Measurements from ENCODE around the gene FANK1.
"Not testable (repeated sequence)": the region's sequence is repeated elsewhere in the genome, so short reads cannot be mapped to it uniquely, and the experiment has no call there.

Gene FANK1, protein sequence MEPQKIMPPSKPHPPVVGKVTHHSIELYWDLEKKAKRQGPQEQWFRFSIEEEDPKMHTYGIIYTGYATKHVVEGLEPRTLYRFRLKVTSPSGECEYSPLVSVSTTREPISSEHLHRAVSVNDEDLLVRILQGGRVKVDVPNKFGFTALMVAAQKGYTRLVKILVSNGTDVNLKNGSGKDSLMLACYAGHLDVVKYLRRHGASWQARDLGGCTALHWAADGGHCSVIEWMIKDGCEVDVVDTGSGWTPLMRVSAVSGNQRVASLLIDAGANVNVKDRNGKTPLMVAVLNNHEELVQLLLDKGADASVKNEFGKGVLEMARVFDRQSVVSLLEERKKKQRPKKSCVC

DNA sequence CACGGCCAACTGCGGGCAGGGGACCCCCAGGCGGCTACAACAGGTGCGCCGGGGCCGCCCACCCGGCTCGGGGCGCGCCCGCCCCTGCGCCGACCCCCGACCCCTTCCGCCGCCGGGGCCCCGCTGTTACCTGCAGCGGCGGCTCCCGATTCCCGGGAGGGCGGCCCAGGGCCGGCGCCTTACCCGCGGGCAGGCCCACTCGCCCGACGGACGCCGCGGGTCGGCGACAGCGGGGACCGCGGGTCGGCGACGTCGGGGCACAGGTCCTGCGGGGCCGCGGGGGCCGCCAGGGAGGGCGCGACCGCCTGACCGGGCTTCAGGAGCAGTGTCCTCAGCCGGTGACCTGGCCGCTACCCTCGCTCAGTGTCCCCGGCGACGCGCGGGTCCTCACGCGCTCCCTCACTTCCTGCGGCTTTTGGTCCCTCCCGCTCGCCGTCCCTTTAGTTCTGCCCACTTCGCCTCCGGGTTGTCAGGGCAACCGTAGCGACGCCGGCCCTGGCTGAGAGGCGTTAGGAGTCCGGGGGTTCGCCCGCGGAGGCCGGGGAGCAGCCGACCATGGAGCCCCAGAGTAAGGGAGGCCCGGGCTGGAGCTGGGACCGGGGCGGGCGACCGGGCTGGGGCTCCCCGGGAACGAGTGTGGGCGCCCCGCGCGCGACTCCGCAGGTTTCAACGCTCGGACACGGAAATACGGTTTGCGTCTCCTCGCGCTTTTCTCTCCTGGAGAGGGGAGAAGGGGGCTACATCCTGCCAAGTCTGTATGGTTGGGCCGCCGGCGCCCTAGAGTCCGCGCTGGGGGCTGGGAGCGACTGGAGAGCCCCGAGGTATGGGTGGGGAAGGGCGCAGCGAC is at the start of gene FANK1:
Gene FANK1, plus strand, starts transcription at position 477 of the 847 bp plus-strand sequence. Its CDS starts 79 bp downstream, at position 556.
- not testable (repeated sequence) for FAIRE-seq

DNA sequence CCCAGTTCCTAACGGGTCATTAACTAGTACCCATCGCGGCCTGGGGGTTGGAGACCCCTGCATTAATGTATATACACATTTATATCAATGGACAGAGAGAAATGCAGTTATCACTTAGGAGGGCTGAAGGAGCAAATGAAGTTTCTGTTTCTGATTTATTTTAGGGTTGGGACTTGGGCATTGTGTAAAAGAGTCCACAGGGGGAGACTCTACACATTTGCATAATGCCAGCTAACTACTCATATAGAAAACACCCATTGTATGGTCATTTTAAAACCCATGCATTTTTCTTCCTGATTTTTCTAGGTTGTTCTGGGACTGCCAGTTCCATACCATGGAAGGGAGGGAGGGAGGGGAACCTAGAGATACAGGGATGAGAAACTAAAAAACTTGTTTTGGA is 49.5 kb upstream of the FANK1 start:
- FAIRE-seq, result no peak

DNA sequence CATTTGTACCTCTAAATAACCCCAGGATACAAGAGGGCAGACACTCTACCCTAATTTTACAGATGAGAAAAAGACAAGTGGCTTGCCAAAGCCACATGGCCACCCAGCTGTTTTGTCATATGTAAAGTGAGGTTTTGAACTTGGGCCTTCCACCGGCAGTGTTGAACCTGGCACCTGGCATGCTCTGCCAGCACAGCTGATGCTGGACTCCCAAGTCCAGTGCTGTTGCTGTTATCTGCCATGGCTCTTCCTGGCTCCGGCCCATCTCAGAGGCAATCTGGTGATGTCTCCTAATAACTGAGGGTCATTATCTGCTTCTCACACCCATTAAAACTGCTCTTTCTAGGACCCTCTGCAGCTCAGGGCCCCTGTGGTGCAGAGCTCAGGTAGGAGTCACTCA is 48.0 kb upstream of the FANK1 start:
- no peak for FAIRE-seq

DNA sequence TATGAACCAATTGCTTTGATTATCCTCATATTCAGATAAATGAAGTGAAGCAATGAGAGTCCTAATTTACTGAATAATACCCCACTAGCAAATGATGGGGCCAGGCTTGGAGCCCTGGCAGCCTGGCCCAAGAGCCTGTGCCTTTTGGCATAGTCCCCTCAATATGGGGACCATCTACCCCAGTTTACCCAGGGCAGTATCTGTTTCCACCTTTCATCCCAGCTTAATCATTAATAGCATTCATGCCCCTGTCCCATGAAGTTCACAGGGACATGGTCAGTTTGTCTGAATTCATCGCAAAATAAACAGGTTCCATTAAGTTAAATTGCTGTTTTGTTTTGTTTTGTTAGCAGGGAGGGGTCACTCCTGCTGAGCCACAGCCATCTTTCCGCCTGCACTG is 47.5 kb upstream of the FANK1 start:
- no peak for FAIRE-seq

DNA sequence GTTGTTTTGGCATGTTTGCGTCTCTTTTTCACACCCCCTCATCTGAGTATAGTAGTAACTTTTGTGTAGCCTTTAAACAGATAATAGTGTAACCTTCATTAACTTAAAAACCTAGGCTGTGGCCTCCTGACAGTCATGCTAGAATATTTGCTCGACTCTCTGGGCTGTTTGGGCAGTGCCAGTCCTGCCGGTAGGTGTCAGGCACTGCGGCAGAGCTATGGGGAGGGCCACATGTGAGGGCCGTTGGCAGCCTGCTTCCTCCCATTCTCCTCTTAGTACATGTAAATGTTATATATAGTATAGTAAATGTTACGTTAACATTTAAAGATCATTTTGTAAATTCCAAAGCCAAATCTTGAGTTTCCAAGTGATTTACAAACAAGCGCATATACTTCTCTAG is 46.9 kb upstream of the FANK1 start:
- no peak for FAIRE-seq

DNA sequence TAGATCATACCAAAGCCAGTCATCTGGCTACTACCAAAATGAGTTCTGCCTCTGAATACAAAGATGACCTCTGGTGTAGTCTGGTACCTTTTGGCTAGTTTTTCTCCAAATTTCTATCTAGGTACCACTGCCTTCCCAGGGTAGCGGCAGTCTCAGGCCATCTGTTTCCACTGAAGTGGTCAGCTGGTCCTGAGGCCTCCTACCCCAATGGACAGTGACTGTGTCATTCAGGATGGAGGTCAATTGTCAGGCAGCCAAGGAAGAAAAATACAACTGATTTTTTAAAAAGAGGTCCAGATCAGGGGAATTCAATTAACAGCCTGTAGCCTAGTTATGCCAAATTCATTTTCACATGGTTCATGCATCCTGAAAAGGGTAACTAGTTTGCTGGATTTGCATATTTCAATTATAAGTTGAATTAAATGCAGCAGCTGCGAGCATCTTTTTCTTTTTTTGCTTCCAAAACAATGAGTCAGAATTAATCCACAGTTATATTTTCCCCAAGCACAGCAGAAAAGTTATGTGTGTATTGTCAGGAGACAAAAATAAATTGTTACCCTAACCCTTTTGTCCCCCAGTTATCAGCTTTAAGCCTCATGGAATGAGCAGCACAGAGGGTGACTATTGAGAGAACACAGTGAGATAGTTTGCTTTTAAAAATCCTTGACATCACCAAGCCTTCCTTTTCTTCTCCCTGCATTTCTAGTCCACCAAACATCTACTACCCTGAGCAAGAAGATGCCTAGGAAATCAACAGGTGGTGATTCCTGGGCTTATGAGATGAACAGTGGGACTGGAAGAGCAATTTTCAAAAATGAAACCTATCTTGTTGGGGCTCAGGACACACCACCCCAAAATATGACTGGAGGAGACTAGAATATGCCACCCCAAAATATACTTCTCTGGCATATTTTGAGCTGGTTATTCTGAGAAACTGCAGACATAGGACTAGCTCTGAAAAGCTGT is 45.3 kb upstream of the FANK1 start:
- FAIRE-seq, result no peak

DNA sequence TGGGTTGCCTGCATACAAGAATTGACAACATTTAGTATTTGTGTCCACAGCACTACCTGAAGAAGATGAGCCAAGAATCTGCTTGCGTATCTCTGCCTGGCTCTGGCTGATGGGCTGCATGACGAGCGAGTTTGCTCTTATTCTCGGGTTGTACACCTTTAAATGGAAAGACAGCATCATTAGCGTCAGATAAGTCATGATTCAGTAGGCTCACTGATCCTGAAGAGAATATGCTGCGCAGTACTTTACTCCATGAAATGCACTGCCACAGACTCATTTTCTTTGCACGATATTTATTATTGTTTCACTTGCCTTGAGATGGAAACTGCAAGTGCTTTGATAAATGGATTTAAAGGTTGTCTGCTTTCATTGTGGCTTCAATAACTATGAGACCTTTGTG is 43.9 kb upstream of the FANK1 start:
- FAIRE-seq, result no peak

DNA sequence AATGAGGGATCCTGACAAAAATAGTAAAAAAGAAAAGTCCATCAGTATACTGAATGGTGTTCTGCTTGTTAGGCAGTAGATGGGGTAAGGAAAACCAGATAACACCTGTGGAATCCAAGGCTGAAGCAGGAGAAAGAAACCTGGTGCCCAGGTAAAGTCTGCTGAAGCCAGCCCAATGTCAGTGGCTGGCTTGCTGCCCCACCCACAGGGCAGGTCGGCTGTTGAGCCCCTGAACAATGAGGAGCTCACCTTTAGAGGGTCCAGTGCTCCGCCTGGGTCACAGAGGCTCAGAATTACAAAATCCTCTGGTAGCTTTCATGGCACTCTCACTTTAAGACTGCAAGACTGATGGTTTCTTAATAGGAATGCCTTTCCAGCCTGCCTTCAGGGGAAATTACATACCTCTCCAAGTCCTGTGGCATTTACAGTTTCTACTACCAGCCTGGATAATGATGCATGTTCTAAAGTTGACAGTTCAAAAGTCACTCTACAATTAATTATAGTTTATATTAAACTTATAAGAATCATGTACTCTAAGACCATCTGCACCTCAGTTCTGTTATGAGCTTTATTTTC is 39.1 kb upstream of the FANK1 start:
- FAIRE-seq, result no peak

DNA sequence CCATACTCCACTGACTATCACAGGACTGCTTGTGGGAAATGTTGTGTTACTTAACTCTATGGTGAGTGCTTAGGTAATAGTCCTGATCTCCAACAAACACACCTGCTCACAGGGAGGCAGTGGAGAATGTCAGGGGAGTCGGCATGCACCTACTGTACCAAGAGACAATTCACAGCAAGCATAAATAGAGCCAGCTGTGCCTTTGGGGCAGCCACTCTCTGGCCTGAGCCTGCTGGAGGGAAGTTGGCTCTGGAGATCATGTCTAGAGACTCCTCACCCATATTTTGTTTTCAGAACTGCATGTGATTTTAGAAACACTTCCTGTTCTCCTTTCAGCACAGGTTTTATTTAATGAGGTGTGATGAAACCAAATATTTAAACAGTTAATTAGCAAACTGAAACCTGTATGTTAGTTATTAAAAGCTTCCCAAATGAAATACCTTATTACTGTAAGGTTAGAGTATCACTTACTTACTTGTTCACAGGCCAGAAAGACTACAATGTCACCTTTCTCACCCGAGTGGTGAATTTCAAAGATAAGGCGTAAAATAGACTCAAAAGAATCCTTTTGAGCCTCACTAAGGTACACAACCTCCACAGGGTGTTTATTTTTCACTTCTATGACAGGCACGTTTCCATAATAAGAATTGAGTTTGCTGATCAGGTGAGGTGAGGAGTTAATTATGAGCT is 37.1 kb upstream of the FANK1 start:
- FAIRE-seq, result no peak

DNA sequence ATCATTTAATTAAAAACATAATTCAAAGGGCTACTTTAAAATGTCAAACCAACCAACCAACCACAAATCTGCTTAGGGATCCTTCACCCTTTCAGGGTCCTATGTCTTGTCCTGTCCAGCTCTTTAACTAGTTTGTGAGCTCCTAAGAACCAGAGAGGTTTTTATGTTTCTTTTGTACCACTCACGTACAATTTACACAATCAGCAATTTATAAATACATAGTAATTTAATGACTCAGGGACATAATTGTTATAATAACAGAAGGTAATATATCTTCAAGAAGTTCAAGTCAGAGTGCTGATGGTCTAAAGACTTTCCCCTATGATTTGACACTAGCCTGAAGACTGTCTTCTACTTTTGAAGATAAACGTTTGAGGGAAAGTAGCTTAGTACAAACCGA is 31.2 kb upstream of the FANK1 start:
- FAIRE-seq, result no peak

DNA sequence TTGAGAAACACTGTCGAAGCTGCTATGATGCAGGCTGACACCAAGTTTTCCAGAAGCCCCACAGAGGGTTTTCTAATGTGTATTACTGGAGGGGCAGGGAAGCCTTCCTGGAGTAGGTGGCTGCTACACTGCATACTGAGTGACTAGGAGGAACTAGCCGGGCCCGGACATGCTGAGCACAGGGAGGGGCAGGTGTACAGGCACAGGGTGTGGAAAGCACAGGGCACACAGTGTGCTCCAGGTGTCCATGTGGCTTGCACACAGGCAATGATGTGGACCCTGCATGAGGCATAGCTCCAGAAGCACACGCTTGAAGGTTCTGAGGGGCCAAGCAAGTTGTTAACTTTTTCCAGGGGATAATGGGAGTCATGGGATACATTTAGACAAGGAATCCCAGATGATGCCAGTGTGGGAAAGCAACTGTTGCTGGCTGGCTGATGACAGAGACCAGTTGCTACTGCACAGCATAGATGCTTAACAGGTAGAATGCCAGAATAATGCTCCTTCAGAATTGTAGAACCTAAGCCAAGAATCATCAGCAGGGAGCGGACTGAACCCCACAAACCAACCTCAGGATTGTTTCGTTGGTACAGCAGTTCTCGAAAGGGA is 29.8 kb upstream of the FANK1 start:
- FAIRE-seq, result no peak

DNA sequence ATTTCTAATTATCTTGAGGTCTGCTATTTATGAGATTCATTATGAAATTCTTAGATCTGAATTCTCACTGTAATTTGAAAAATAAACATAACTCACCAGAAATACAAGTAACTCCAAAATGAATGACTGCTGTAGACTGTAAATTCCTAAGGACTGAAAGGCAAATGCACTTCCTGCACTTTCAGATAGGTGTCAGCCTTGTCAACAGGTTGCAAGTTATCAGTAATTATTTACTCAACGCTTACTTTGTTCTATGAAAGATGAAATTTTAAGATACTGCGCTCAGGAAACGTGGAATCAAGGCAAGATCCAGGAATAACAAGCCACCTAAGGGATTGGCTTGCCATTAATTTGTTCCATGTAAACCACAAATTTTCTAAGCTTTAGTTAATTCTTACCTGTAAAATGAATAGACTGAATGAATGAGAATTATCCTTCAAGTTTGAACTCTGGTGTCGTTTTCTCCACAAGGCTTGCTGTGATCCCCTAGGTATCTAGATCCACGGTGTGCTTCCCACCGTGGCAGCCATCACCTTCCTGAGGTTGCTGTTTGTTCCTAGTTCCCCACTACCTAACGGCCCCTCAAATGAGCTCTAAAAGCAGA is 27.9 kb upstream of the FANK1 start:
- peak; percentile 78 for FAIRE-seq

DNA sequence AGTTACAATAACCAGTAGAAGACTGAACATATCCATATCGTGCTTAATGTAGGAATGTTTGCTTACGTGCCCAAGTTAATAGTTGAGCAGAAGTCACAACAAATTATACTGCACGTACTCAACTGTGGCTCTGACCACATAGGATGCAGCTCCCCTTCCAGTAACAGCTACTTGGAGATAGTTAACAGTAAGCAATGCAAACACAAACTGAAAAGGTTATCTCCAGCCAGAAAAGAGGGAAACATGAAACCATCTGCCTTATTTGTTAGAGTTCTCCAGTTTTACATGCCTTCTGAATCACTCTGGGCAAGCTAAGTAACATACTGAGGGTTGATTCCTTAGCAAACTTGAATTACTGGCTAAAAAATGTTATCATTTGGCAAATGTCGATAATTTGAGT is 25.0 kb upstream of the FANK1 start:
- FAIRE-seq, result no peak

DNA sequence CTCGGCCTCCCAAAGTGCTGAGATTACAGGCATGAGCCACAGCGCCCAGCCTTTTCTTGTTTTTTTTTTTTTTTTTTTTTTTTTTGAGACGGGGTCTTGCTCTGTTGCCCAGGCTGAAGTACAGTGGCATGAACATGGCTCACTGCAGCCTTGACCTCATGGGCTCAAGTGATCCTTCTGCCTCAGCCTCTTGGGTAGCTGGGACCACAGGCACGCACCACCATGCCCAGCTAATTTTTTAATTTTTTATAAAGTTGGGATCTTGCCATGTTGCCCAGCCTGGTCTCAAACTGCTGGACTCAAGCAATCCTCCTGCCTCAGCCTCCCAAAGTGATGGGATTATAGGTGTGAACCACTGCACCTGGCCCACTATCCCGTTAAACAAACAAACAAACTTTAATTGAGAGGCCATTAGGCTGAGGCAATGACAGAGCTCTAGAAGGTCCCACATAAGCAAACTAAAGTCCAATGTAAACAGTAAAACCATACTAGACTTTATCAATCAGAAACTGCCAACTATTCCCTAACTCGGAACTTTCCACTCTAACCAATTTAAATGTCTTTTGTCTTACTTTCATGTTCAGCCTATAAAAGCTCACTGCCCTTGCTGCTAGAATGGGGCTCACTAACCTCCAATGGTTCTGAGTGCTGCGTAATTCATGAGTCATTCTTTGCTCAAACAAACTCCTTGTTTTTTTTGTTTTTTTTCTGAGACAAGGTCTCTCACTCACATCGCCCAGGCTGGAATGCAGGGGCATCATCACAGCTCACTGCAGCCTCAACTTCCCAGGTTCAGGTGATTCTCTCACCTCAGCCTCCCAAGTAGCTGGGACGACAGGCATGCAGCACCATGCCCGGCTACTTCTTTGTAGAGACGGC is 17.2 kb upstream of the FANK1 start:
- FAIRE-seq, result no peak

DNA sequence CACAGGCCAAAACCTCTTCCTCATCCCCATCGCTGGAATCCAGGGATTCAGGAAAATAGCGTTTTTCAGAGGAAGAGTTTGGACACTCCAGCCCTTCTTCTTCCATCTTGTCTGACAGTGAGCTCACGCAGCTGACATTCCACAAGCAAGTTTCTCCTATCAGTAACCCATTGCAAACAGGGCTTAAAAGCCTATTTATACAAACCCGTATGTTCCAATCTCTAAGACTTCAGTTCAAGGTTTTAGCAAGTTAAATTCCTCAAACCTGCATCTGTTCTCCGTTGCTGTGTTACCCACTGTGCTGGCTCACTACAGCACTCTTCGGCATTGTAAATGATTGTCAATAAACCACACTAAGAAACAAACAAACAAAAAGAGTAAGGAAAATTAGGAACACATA is 15.6 kb upstream of the FANK1 start:
- FAIRE-seq, result no peak

DNA sequence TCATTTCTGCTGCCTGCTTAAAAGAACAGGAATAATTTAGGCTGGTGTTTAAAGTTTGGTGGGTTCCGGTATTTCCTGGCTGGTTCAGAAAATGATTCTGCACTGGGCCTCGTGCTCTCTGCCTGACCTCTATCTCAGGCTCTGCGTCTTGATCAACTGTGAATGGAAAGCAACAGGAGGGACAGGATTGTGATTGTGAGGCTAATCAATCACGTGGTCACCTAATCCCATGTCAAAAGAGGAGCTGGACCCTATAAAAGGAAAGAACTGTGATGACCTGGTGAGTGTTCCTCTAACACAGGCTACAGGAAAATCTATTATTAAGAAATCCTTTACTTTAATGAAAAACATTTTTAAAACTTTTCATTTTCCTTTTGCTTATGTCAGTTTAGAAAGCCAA is 15.2 kb upstream of the FANK1 start, which contains the start of gene DHX32:
Gene DHX32, minus strand, starts transcription at position 101 of the 400 bp plus-strand sequence. CDS start 468 bp downstream, outside the sequence.
- no peak for FAIRE-seq

DNA sequence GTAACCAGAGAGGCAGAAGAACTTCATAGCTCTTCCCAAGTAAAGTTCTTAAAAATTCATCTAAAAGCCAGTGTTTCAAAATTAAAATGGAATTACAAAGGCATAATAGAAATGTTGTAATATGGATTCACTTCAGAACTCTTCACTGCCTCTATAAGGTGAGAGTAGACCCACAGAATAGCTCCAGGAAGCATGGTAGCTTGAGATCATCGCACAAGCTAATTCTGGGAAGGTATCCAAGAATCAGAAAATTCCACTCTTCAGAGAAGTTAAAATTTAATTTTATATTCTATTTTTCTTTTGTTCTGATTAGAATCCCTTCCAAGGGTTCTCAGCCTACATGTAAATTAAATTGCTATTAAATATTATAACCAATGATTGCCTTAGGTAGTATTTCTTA is 13.8 kb upstream of the FANK1 start:
- FAIRE-seq, result no peak

DNA sequence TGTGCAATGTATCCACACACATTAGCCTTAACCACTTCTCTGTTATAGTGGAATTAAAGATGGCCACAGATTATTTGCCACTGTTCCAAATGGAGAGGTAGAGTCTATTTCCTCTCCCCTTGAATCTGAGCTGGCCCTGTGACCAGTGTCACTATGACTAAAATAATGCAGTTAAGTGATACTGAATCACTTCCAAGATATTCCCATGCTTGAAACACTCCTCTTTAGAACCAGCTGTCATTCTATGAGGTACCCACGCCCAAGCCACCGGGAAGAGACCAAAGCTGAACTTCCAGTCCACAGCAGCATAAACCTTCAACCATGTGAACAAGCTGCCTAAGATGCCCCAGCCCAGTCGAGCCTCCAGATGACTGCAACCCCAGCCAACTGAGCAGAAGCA is 13.2 kb upstream of the FANK1 start:
- no peak for FAIRE-seq

DNA sequence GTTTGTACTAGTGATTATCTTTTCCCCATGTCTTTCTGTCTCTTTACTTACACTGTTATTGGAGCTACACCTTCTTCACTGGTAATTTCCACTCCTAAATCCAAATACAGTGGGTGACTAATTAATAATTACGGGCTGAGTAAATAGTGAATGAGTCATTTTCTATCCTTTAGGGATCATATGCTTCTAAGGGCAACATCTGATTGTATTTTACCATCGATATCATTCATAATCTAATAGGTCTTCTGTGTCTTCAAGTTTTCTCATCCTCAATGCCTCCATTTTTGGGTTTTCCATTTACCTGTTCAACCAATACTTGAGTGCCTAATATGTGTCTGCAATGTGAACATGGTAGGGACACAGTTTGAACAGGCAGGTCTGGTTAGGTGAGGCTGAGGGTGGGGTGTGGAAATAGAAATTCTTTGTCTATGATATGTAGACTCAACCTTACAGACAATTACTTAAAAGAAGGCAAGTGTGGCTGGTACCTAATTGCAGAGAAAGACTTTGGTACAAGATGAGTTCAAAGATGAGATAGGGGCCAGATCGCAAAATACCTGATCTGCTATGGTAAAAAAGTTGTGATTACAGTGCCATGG is 9.4 kb upstream of the FANK1 start:
- FAIRE-seq, result no peak

All from endometrium (tissue), 2 donors.